Stomach (tissue), 9 donors: Measurements from ENCODE around the gene ESPNL. TPM values are rescaled to one million over a fixed set of nuclear protein-coding genes. Genes with fewer than 3 reads are reported as not detected.

Experiments used
- DNase-seq, 2 donors: peaks; one replicate each; pipeline versions ENCODE4 v3.0.0 to v3.0.0-alpha.2; 2013 to 2019
- H3K27ac ChIP-seq, 5 donors: fragments of 200-600 bp in 4 of 5; sonication (generic) in 4 of 5; one replicate each; pipeline ENCODE4 v1.5.1; 2013 to 2019; ENCODE audit warnings: mild to moderate bottlenecking in 1 of 5, moderate library complexity in 1 of 5
- H3K27me3 ChIP-seq, 3 donors: fragments of 200-600 bp; sonication (generic); one replicate each; pipeline ENCODE4 v1.5.1; 2017 to 2019; ENCODE audit warnings: mixed run types in 1 of 3
- H3K36me3 ChIP-seq, 4 donors: fragments of 200-600 bp; sonication (generic); 1 replicate in 3 of 4; 2 replicates in 1 of 4; pipeline ENCODE4 v1.5.1; 2016 to 2019
- H3K4me1 ChIP-seq, 4 donors: fragments of 200-600 bp; sonication (generic); one replicate each; pipeline ENCODE4 v1.5.1; 2016 to 2019
- H3K4me3 ChIP-seq, 4 donors: fragments of 200-600 bp; sonication (generic) in 3 of 4; one replicate each; pipeline ENCODE4 v1.5.1; 2016 to 2019; ENCODE audit warnings: mild to moderate bottlenecking in 1 of 4
- H3K9me3 ChIP-seq, 4 donors: fragments of 200-600 bp; sonication (generic); one replicate each; pipeline ENCODE4 v1.5.1; 2016 to 2019
- CTCF ChIP-seq, 7 experiments: fragments of 450-650 bp in 4 of 7; fragments of 200-600 bp in 3 of 7; sonication (generic) in 3 of 7; IDR thresholded peaks; one replicate each; pipeline ENCODE4 v1.5.1; 2016 to 2019; ENCODE audit warnings: antibody characterized with exemption in 7 of 7, control low read depth in 2 of 7, mild to moderate bottlenecking in 1 of 7
- EP300 ChIP-seq: sonication (generic); formaldehyde crosslinking; IDR thresholded peaks from one replicate; pipeline ENCODE4 v1.6.1; 2017; ENCODE audit warnings: antibody characterized with exemption
- POLR2A ChIP-seq, 4 donors: fragments of 450-650 bp; IDR thresholded peaks; one replicate each; pipeline ENCODE4 v1.6.1; 2016; ENCODE audit warnings: antibody characterized with exemption in 4 of 4, control low read depth in 2 of 4, mild to moderate bottlenecking in 1 of 4, moderate library complexity in 1 of 4
- POLR2AphosphoS5 ChIP-seq, 3 donors: sonication (generic); formaldehyde crosslinking; IDR thresholded peaks; one replicate each; pipeline ENCODE4 v1.6.1; 2016; ENCODE audit warnings: antibody characterized with exemption in 3 of 3
- WGBS, 5 donors: extraction: QIAGEN DNeasy Blood & Tissue Kit in 3 of 5; methylation state at CpG; one replicate each; pipeline versions ENCODE4 v1.1.5 to v1.1.7; 2013 to 2018; 5-methylcytosine and 5-hydroxymethylcytosine counted together
- intact Hi-C: fragments of 100-400 bp; cut with DNase I; formaldehyde crosslinking; loops from one replicate; pipeline ENCODE4 v1.15.1; 2023; ENCODE audit warnings: low total_unique reads
- polyA plus RNA-seq, 3 donors: library from polyadenylated mRNA; stranded (reverse); fragments of 200-250 nt; gene quantifications; one replicate each; pipeline ENCODE4 v1.2.3, GENCODE V29; 2013
- total RNA-seq, 5 donors: library from RNA; depleted of rRNA; stranded (reverse); fragments of >200 nt; gene quantifications; one replicate each; pipeline versions ENCODE4 v1.1.0 to v1.2.3, GENCODE V29; 2014 to 2016
- donor health status: healthy with polysubstance abuse.
- donor health status: Bipolar disorder and iron deficiency.
- donor health status: healthy.

Gene ESPNL
- total and polyA plus RNA-seq, 8 donors = 0.05 to 1.3 (median 0.31) TPM; not detected in 3

- peaks cover 42 to 99% (median 94%) of the 10 kb centered on the region in 4 donors for H3K36me3 ChIP-seq
- no peaks in the 10 kb centered on the region for H3K27me3 ChIP-seq
- H3K27ac ChIP-seq = no peak overlapping the region
- WGBS, 5 donors = 88 to 91% (median 90%) methylated on average over 14 of the region's 14 CpGs
- H3K4me1 ChIP-seq = peaks cover 22 to 33% (median 26%) of the 10 kb centered on the region in 4 donors
- H3K4me3 ChIP-seq = no peak overlapping the region
- TF ChIP-seq EP300 (no peak), CTCF (IDR thresholded peaks at IDR 0.05) (no peak), POLR2AphosphoS5 (IDR thresholded peaks at IDR 0.05) (no peak), POLR2A (IDR thresholded peaks at IDR 0.05) (no peak)
- intact Hi-C loops = no loop called here
- H3K9me3 ChIP-seq = no peaks in the 10 kb centered on the region
- DNase-seq = no peak
Observed at GRCh38 chr2:238172439-238172838, 72.3 kb downstream of the ESPNL start.

GRCh38 chr2:238173692-238174091 is 73.6 kb downstream of the ESPNL start:
- WGBS, 5 donors = 88 to 100% (median 94%) methylated on average over 2 of the region's 2 CpGs
- Histone ChIP-seq H3K4me1 (peaks cover 22 to 26% (median 24%) of the 10 kb centered on the region in 4 donors), H3K27ac (no peak overlapping the region), H3K9me3 (no peaks in the 10 kb centered on the region), H3K4me3 (no peak overlapping the region), H3K27me3 (no peaks in the 10 kb centered on the region), H3K36me3 (peaks cover 48 to 99% (median 96%) of the 10 kb centered on the region in 4 donors)
- TF ChIP-seq CTCF (IDR thresholded peaks at IDR 0.05) = no peak
- no peak for TF ChIP-seq POLR2AphosphoS5 (IDR thresholded peaks at IDR 0.05)
- TF ChIP-seq POLR2A (IDR thresholded peaks at IDR 0.05) = no peak
- no peak for TF ChIP-seq EP300
- no peak for DNase-seq
- intact Hi-C loops = no loop called here

GRCh38 chr2:238174291-238174690 is 74.2 kb downstream of the ESPNL start:
- intact Hi-C loops = no loop called here
- H3K9me3 ChIP-seq = no peaks in the 10 kb centered on the region
- no peak overlapping the region for H3K4me3 ChIP-seq
- no peaks in the 10 kb centered on the region for H3K27me3 ChIP-seq
- H3K27ac ChIP-seq = no peak overlapping the region
- DNase-seq = no peak
- peaks cover 16 to 20% (median 18%) of the 10 kb centered on the region in 4 donors for H3K4me1 ChIP-seq
- peaks cover 54 to 99% (median 99%) of the 10 kb centered on the region in 4 donors for H3K36me3 ChIP-seq
- WGBS, 5 donors = 93 to 98% (median 96%) methylated on average over 8 of the region's 8 CpGs
- TF ChIP-seq POLR2A (IDR thresholded peaks at IDR 0.05) (no peak), CTCF (IDR thresholded peaks at IDR 0.05) (no peak), EP300 (no peak), POLR2AphosphoS5 (IDR thresholded peaks at IDR 0.05) (no peak)

GRCh38 chr2:238174701-238175100 is 74.6 kb downstream of the ESPNL start:
- no peak for DNase-seq
- Histone ChIP-seq H3K36me3 (peaks cover 58 to 99% (median 99%) of the 10 kb centered on the region in 4 donors), H3K9me3 (no peaks in the 10 kb centered on the region), H3K4me1 (peaks cover 12 to 16% (median 14%) of the 10 kb centered on the region in 4 donors), H3K27me3 (no peaks in the 10 kb centered on the region), H3K27ac (no peak overlapping the region), H3K4me3 (no peak overlapping the region)
- intact Hi-C loops = no loop called here
- no peak for TF ChIP-seq CTCF (IDR thresholded peaks at IDR 0.05)
- no peak for TF ChIP-seq EP300
- no peak for TF ChIP-seq POLR2A (IDR thresholded peaks at IDR 0.05)
- no peak for TF ChIP-seq POLR2AphosphoS5 (IDR thresholded peaks at IDR 0.05)
- 81 to 93% (median 82%) methylated on average over 3 of the region's 3 CpGs for WGBS, 5 donors
